Measurements from ENCODE around the gene MYRFL. TPM values are rescaled to one million over a fixed set of nuclear protein-coding genes. Genes with fewer than 3 reads are reported as not detected.

The MYRFL gene
- total RNA-seq, 1 donor from 2014 or later = not detected

- no peak for DNase-seq
- Mint-ChIP-seq H3K4me3 (ENCODE audit: unreplicated experiment) (no peak overlapping the region), H3K36me3 (ENCODE audit: unreplicated experiment) (no peaks in the 10 kb centered on the region), H3K9me3 (ENCODE audit: unreplicated experiment) (no peaks in the 10 kb centered on the region), H3K27ac (ENCODE audit: unreplicated experiment) (no peak overlapping the region), H3K27me3 (ENCODE audit: unreplicated experiment) (no peaks in the 10 kb centered on the region), H3K4me1 (ENCODE audit: low read depth, unreplicated experiment) (peaks cover 3% of the 10 kb centered on the region)
- TF ChIP-seq, protein P1, sequence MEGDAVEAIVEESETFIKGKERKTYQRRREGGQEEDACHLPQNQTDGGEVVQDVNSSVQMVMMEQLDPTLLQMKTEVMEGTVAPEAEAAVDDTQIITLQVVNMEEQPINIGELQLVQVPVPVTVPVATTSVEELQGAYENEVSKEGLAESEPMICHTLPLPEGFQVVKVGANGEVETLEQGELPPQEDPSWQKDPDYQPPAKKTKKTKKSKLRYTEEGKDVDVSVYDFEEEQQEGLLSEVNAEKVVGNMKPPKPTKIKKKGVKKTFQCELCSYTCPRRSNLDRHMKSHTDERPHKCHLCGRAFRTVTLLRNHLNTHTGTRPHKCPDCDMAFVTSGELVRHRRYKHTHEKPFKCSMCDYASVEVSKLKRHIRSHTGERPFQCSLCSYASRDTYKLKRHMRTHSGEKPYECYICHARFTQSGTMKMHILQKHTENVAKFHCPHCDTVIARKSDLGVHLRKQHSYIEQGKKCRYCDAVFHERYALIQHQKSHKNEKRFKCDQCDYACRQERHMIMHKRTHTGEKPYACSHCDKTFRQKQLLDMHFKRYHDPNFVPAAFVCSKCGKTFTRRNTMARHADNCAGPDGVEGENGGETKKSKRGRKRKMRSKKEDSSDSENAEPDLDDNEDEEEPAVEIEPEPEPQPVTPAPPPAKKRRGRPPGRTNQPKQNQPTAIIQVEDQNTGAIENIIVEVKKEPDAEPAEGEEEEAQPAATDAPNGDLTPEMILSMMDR (IDR thresholded peaks at IDR 0.05; ENCODE audit: partially characterized antibody, unreplicated experiment) = no peak
Measured at GRCh38 chr12:69903548-69903947, 78.5 kb downstream of the MYRFL start.

DNA sequence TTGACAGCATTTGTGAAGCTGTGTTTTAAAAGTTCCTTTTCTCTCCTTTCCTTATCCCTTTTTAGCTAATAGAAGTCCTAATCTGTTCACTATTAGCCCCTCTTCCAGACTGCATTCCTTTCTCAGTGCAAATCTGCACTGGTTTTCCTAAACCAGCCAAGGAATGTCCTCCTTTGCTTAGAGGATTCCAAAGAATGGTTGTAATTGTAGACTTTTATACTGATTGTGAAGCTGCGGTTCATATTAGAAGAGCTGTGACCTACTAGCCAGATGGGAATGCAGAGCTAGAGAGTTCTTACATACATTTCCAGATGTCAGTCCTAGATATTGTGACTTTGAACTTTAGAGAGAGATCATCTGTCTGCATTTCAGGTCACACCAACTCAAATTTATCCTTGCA lies 79.8 kb downstream of the MYRFL start:
- Mint-ChIP-seq H3K4me1 (ENCODE audit: low read depth, unreplicated experiment) (peaks cover 3% of the 10 kb centered on the region), H3K9me3 (ENCODE audit: unreplicated experiment) (no peaks in the 10 kb centered on the region), H3K4me3 (ENCODE audit: unreplicated experiment) (no peak overlapping the region), H3K27me3 (ENCODE audit: unreplicated experiment) (no peaks in the 10 kb centered on the region), H3K36me3 (ENCODE audit: unreplicated experiment) (no peaks in the 10 kb centered on the region), H3K27ac (ENCODE audit: unreplicated experiment) (no peak overlapping the region)
- DNase-seq = no peak
- TF ChIP-seq, protein P1 (IDR thresholded peaks at IDR 0.05; ENCODE audit: partially characterized antibody, unreplicated experiment) = no peak

DNA sequence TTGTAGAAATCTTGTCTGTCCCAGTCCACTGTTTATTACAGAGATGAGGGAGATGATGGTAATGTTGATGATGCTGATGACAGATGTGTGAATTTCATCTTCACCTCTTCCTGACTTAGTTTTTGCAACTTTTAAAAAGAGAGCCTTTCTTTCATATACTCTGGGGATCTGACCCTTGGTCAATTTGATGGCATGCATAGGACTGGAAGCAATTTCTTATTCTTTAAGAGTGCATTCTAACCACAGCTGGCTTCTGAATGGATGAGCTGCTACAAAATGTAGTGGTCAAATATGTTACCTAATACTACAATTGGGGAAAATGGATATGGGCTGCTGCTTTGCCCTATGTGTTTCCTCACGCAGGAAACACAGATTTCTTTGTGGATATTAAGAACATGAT lies 80.8 kb downstream of the MYRFL start:
- no peak overlapping the region for H3K4me3 Mint-ChIP-seq (ENCODE audit: unreplicated experiment)
- no peaks in the 10 kb centered on the region for H3K36me3 Mint-ChIP-seq (ENCODE audit: unreplicated experiment)
- no peak overlapping the region for H3K27ac Mint-ChIP-seq (ENCODE audit: unreplicated experiment)
- no peak for DNase-seq
- no peaks in the 10 kb centered on the region for H3K27me3 Mint-ChIP-seq (ENCODE audit: unreplicated experiment)
- H3K9me3 Mint-ChIP-seq (ENCODE audit: unreplicated experiment) = no peaks in the 10 kb centered on the region
- TF ChIP-seq, protein P1 (IDR thresholded peaks at IDR 0.05; ENCODE audit: partially characterized antibody, unreplicated experiment) = no peak
- peaks cover under 1% of the 10 kb centered on the region for H3K4me1 Mint-ChIP-seq (ENCODE audit: low read depth, unreplicated experiment)

GRCh38 chr12:69906411-69907216 lies 81.6 kb downstream of the MYRFL start:
- no peaks in the 10 kb centered on the region for H3K27me3 Mint-ChIP-seq (ENCODE audit: unreplicated experiment)
- H3K4me3 Mint-ChIP-seq (ENCODE audit: unreplicated experiment) = no peak overlapping the region
- H3K9me3 Mint-ChIP-seq (ENCODE audit: unreplicated experiment) = no peaks in the 10 kb centered on the region
- TF ChIP-seq, protein P1 (IDR thresholded peaks at IDR 0.05; ENCODE audit: partially characterized antibody, unreplicated experiment) = no peak
- DNase-seq = no peak
- no peak overlapping the region for H3K27ac Mint-ChIP-seq (ENCODE audit: unreplicated experiment)
- no peaks in the 10 kb centered on the region for H3K36me3 Mint-ChIP-seq (ENCODE audit: unreplicated experiment)
- H3K4me1 Mint-ChIP-seq (ENCODE audit: low read depth, unreplicated experiment) = no peaks in the 10 kb centered on the region

DNA sequence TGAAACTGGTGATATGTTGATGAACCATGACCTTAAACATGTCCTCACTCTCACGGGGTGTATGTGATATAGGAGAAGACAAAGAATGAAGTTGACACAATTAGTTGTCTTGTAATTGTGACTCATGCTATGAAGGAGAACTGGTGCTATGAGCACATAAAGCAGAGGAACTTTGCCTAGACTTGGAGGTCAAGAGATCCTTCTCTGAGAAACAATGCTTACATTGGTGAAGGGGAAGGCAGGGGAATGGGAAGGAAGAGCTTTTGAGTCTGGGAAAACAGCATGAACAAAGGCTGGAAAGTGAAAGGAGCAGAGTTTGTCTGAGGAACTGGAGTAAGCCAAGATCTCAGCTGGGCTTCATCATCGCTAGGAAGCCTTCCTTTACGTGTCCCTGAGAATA lies 83.2 kb downstream of the MYRFL start:
- no peaks in the 10 kb centered on the region for H3K9me3 Mint-ChIP-seq (ENCODE audit: unreplicated experiment)
- H3K4me3 Mint-ChIP-seq (ENCODE audit: unreplicated experiment) = no peak overlapping the region
- no peaks in the 10 kb centered on the region for H3K27me3 Mint-ChIP-seq (ENCODE audit: unreplicated experiment)
- no peaks in the 10 kb centered on the region for H3K36me3 Mint-ChIP-seq (ENCODE audit: unreplicated experiment)
- H3K4me1 Mint-ChIP-seq (ENCODE audit: low read depth, unreplicated experiment) = no peaks in the 10 kb centered on the region
- TF ChIP-seq, protein P1 (IDR thresholded peaks at IDR 0.05; ENCODE audit: partially characterized antibody, unreplicated experiment) = no peak
- DNase-seq = no peak
- no peak overlapping the region for H3K27ac Mint-ChIP-seq (ENCODE audit: unreplicated experiment)
